Measurements from ENCODE around the gene PER2. TPM values are rescaled to one million over a fixed set of nuclear protein-coding genes. Genes with fewer than 3 reads are reported as not detected.
A peak's percentile ranks its signal among the peaks of the same experiment; 100 is the strongest.

The PER2 gene
- total and polyA plus RNA-seq, 2 of the 13 experiments (the other 11 are each of a cell fraction or from before 2014, with no cell fraction given) = 5.1 to 9.4 TPM

- TF ChIP-seq ZNF12 (CRISPR knock-in tag; IDR thresholded peaks at IDR 0.05) (0 out of 2 replicates have a peak, but pooled peaks have one; percentile 15), ZFX (CRISPR knock-in tag; IDR thresholded peaks at IDR 0.05; ENCODE audit: low read depth) (0 out of 2 replicates have a peak, but pooled peaks have one; percentile 15), MTA1 (CRISPR knock-in tag; IDR thresholded peaks at IDR 0.05; ENCODE audit: borderline replicate concordance) (no peak), HMGXB4 (CRISPR knock-in tag; IDR thresholded peaks at IDR 0.05; ENCODE audit: borderline replicate concordance in 1 of 2, low read depth in 1 of 2) (peak in 1 of 2 experiments; percentile 35; a peak in 1 of 4 replicates), EEA1 (CRISPR knock-in tag; IDR thresholded peaks at IDR 0.05; ENCODE audit: borderline replicate concordance) (no peak), HNF1B (CRISPR knock-in tag; IDR thresholded peaks at IDR 0.05) (peak; percentile 15; the same call in 1 of the 2 replicates)
- TF ChIP-seq, protein P1, sequence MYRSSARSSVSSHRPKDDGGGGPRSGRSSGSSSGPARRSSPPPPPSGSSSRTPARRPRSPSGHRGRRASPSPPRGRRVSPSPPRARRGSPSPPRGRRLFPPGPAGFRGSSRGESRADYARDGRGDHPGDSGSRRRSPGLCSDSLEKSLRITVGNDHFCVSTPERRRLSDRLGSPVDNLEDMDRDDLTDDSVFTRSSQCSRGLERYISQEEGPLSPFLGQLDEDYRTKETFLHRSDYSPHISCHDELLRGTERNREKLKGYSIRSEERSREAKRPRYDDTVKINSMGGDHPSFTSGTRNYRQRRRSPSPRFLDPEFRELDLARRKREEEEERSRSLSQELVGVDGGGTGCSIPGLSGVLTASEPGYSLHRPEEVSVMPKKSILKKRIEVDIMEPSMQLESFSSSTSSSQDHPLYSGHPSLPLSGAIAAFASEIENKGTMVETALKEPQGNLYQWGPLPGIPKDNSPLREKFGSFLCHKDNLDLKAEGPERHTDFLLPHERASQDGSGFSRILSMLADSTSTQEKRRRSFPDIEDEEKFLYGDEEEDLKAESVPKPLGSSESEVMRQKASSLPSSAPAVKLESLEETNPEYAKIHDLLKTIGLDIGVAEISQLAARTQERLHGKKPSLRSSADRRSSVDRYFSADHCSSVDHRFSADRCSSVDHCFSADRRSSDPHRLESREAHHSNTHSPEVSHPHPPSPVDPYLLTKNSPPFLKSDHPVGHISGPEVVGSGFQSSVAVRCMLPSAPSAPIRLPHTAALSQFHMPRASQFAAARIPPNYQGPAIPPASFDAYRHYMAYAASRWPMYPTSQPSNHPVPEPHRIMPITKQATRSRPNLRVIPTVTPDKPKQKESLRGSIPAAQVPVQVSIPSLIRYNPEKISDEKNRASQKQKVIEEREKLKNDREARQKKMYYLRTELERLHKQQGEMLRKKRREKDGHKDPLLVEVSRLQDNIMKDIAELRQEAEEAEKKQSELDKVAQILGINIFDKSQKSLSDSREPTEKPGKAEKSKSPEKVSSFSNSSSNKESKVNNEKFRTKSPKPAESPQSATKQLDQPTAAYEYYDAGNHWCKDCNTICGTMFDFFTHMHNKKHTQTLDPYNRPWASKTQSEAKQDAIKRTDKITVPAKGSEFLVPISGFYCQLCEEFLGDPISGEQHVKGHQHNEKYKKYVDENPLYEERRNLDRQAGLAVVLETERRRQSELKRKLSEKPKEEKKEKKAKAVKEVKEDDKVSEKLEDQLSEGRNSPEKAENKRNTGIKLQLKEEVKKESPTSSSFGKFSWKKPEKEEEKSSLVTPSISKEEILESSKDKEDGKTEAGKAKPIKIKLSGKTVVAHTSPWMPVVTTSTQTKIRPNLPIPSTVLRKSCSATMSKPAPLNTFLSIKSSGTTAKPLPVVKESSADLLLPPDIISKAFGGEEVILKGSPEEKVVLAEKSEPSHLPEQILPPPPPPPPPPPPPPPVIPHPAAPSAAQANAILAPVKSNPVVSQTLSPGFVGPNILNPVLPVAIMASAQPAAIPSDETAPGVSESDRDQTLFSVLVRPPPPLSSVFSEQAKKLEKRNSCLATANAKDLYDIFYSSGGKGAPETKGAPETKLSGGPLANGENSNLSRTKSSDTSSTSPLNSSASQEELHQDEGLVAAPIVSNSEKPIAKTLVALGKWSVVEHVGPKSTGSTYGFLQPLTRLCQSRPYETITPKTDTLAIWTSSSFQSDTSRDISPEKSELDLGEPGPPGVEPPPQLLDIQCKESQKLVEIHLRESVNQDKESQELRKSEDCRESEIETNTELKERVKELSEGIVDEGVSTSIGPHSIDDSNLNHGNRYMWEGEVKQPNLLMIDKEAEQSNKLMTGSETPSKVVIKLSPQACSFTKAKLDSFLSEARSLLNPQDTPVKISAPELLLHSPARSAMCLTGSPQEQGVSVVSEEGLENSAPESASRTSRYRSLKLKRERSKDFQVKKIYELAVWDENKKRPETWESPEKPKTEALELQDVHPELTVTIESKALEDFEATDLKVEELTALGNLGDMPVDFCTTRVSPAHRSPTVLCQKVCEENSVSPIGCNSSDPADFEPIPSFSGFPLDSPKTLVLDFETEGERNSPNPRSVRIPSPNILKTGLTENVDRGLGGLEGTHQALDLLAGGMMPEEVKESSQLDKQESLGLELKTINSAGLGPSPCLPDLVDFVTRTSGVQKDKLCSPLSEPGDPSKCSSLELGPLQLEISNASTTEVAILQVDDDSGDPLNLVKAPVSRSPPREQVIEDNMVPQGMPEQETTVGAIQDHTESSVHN (CRISPR knock-in tag; IDR thresholded peaks at IDR 0.05) = 0 out of 2 replicates have a peak, but pooled peaks have one; percentile 30
Observed at GRCh38 chr2:238305092-238305862, 16.9 kb upstream of the PER2 start (continued).
